Measurements from ENCODE around the gene FRMD5.

FRMD5 gene

DNA sequence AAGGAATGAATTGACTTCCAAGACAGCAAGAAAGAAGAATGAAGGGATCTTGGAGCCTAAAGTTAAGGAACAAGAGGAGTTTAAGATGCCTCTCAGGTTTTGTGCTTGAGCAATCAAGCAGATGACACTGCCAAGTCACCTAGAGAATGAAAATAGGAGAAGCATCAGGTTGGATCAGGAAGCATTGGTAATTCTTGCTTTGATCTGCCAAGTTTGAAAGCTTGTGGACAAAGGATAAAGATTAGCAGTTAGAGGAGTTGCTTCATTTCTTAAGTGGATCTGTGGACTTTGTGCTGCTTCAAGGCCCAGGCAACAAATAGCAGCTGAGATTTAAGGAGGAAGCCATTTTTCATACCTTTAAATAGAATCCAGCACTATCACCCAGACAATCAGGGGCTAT is 35.6 kb downstream of the FRMD5 start:
- Histone ChIP-seq H3K4me1 (ENCODE audit: control insufficient read depth, low read depth, low read length) (no peaks in the 10 kb centered on the region), H3K27ac (ENCODE audit: low read length) (no peak overlapping the region), H3K36me3 (ENCODE audit: control insufficient read depth, low read depth, low read length) (no peaks in the 10 kb centered on the region), H3K9me3 (ENCODE audit: control insufficient read depth, low read depth, low read length) (no peaks in the 10 kb centered on the region), H3K27me3 (ENCODE audit: control insufficient read depth, insufficient read depth, low read length) (no peaks in the 10 kb centered on the region), H3K4me3 (ENCODE audit: low read length) (no peak overlapping the region), H3K9ac (ENCODE audit: low read length) (no peak overlapping the region)

DNA sequence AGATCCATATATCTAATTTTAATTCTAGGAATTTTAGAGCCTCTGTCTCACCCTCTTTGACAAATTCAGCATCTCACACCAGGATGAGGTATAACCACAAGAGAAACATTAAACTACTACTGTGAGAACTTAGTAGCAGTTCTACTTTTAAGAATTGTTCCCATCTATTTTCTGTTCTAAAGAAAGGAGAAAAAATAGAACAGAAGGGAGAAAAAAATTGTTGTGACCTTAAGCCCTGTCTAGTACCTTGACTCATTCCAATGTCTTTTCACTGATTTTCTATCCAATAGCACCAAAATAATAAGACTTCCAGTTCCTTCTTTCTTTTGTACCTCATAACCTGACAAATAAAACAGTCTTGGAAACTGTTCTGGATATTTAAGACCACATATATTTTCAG is 37.0 kb downstream of the FRMD5 start:
- H3K27ac ChIP-seq (ENCODE audit: low read length), result no peak overlapping the region
- no peaks in the 10 kb centered on the region for H3K36me3 ChIP-seq (ENCODE audit: control insufficient read depth, low read depth, low read length)
- H3K4me3 ChIP-seq (ENCODE audit: low read length), result no peak overlapping the region
- H3K9me3 ChIP-seq (ENCODE audit: control insufficient read depth, low read depth, low read length), result no peaks in the 10 kb centered on the region
- H3K27me3 ChIP-seq (ENCODE audit: control insufficient read depth, insufficient read depth, low read length), result no peaks in the 10 kb centered on the region
- no peaks in the 10 kb centered on the region for H3K4me1 ChIP-seq (ENCODE audit: control insufficient read depth, low read depth, low read length)
- no peak overlapping the region for H3K9ac ChIP-seq (ENCODE audit: low read length)

DNA sequence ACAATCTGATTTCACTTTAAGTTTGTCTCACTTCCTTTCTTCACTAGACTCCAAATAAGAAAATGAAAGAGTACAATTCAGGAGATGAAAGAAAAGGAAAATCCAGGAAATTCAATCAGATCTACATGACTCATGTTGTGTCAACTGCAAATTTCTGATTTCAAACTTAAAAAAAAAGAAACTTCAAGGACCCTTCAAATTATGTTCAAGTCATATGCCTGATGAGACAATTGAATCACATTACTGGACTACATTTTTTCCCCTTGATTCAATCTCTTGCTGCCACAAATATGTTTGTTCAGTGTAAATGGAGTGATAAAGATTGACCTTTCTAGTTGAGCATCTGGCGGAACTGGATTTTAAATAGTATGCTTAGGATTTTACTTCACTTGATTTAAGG is 37.4 kb downstream of the FRMD5 start:
- Histone ChIP-seq H3K27ac (ENCODE audit: low read length) (no peak overlapping the region), H3K9ac (ENCODE audit: low read length) (no peak overlapping the region), H3K36me3 (ENCODE audit: control insufficient read depth, low read depth, low read length) (no peaks in the 10 kb centered on the region), H3K4me3 (ENCODE audit: low read length) (no peak overlapping the region), H3K4me1 (ENCODE audit: control insufficient read depth, low read depth, low read length) (no peaks in the 10 kb centered on the region), H3K9me3 (ENCODE audit: control insufficient read depth, low read depth, low read length) (no peaks in the 10 kb centered on the region), H3K27me3 (ENCODE audit: control insufficient read depth, insufficient read depth, low read length) (no peaks in the 10 kb centered on the region)

DNA sequence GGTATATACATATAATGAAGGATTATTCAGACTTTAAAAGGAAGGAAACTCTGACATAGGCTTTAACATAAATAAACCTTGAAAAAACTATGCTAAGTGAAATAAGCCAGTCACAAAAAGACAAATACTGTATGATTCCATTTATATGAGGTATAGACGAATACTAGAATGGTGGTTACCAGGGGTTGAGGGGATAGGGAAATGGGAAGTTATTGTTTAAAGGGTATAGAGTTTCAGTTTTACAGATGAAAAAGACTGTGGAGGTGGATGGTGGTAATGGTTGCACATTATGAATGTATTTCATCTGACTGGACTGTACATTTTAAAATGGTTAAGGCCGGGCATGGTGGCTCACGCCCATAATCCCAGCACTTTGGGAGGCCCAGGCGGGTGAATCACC is 41.7 kb downstream of the FRMD5 start:
- H3K27ac ChIP-seq (ENCODE audit: low read length), result no peak overlapping the region
- no peaks in the 10 kb centered on the region for H3K36me3 ChIP-seq (ENCODE audit: control insufficient read depth, low read depth, low read length)
- no peak overlapping the region for H3K9ac ChIP-seq (ENCODE audit: low read length)
- H3K4me3 ChIP-seq (ENCODE audit: low read length), result no peak overlapping the region
- no peaks in the 10 kb centered on the region for H3K27me3 ChIP-seq (ENCODE audit: control insufficient read depth, insufficient read depth, low read length)
- H3K9me3 ChIP-seq (ENCODE audit: control insufficient read depth, low read depth, low read length), result no peaks in the 10 kb centered on the region
- no peaks in the 10 kb centered on the region for H3K4me1 ChIP-seq (ENCODE audit: control insufficient read depth, low read depth, low read length)

DNA sequence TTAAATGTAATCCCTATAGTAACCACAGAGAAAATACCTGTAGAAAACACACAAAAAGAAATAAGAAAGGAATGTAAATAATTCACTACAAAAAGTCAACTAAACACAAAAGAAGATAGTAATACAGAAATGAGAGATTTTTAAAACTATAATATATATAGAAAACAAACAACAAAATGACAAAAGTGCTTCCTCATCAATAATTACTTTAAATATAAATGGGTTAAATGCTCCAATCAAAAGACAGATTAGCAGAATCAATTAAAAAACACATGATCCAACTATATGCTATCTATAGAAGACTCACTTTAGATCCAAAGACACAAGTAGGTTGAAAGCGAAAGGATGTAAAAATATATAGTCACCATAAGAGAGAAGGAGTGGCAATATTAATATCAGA is 45.8 kb downstream of the FRMD5 start:
- Histone ChIP-seq H3K27ac (ENCODE audit: low read length) (no peak overlapping the region), H3K36me3 (ENCODE audit: control insufficient read depth, low read depth, low read length) (no peaks in the 10 kb centered on the region), H3K9me3 (ENCODE audit: control insufficient read depth, low read depth, low read length) (no peaks in the 10 kb centered on the region), H3K27me3 (ENCODE audit: control insufficient read depth, insufficient read depth, low read length) (no peaks in the 10 kb centered on the region), H3K9ac (ENCODE audit: low read length) (no peak overlapping the region), H3K4me3 (ENCODE audit: low read length) (no peak overlapping the region), H3K4me1 (ENCODE audit: control insufficient read depth, low read depth, low read length) (no peaks in the 10 kb centered on the region)

- no peaks in the 10 kb centered on the region for H3K36me3 ChIP-seq (ENCODE audit: control insufficient read depth, low read depth, low read length)
- no peaks in the 10 kb centered on the region for H3K9me3 ChIP-seq (ENCODE audit: control insufficient read depth, low read depth, low read length)
- H3K27ac ChIP-seq (ENCODE audit: low read length), result no peak overlapping the region
- H3K4me3 ChIP-seq (ENCODE audit: low read length), result no peak overlapping the region
- H3K9ac ChIP-seq (ENCODE audit: low read length), result no peak overlapping the region
- H3K4me1 ChIP-seq (ENCODE audit: control insufficient read depth, low read depth, low read length), result no peaks in the 10 kb centered on the region
- H3K27me3 ChIP-seq (ENCODE audit: control insufficient read depth, insufficient read depth, low read length), result no peaks in the 10 kb centered on the region
Measured at GRCh38 chr15:44148580-44148979, 46.5 kb downstream of the FRMD5 start.

DNA sequence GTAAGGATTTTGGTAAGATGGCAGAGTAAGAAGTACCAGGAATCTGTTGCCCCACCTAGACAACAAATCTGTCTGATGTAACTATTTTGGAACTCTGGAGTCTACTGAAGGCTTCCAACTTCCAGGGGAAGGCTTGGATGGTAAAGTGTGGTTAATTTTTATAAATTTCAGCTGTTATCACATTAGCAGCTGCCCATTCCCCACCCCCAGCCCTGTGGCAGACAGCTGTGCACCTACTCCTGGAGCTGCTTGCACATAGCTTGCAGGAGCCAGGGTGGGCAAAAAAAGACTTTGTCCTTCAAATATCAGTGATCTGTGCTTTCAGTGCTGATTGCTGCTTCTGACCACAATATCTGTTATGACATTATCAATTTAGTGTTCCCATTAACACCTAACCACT is 47.4 kb downstream of the FRMD5 start:
- no peaks in the 10 kb centered on the region for H3K36me3 ChIP-seq (ENCODE audit: control insufficient read depth, low read depth, low read length)
- H3K27me3 ChIP-seq (ENCODE audit: control insufficient read depth, insufficient read depth, low read length), result no peaks in the 10 kb centered on the region
- H3K9ac ChIP-seq (ENCODE audit: low read length), result no peak overlapping the region
- H3K9me3 ChIP-seq (ENCODE audit: control insufficient read depth, low read depth, low read length), result no peaks in the 10 kb centered on the region
- no peak overlapping the region for H3K4me3 ChIP-seq (ENCODE audit: low read length)
- no peaks in the 10 kb centered on the region for H3K4me1 ChIP-seq (ENCODE audit: control insufficient read depth, low read depth, low read length)
- H3K27ac ChIP-seq (ENCODE audit: low read length), result no peak overlapping the region

GRCh38 chr15:44145495-44145894 is 49.6 kb downstream of the FRMD5 start:
- Histone ChIP-seq H3K27ac (ENCODE audit: low read length) (no peak overlapping the region), H3K27me3 (ENCODE audit: control insufficient read depth, insufficient read depth, low read length) (no peaks in the 10 kb centered on the region), H3K36me3 (ENCODE audit: control insufficient read depth, low read depth, low read length) (no peaks in the 10 kb centered on the region), H3K9ac (ENCODE audit: low read length) (no peak overlapping the region), H3K9me3 (ENCODE audit: control insufficient read depth, low read depth, low read length) (no peaks in the 10 kb centered on the region), H3K4me3 (ENCODE audit: low read length) (no peak overlapping the region), H3K4me1 (ENCODE audit: control insufficient read depth, low read depth, low read length) (no peaks in the 10 kb centered on the region)

DNA sequence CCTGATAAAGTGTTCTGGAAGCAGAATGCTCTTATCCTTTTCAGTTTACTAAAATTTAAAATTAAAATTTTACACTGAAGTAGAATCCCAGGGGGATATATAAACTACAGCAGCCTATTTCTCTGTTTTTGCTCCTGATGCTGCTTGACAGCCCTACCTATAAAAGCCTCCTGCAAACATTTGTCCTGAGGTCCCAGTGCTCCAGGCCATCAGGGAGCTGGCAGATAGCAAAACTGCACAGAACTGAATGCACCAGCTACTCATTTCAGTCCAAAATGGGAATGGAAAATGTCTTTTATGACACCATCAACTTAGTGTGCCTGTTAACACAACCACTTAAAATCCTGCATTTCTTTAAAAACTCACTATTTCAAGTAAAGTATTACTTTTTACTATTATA is 50.1 kb downstream of the FRMD5 start:
- Histone ChIP-seq H3K9me3 (ENCODE audit: control insufficient read depth, low read depth, low read length) (no peaks in the 10 kb centered on the region), H3K27me3 (ENCODE audit: control insufficient read depth, insufficient read depth, low read length) (no peaks in the 10 kb centered on the region), H3K9ac (ENCODE audit: low read length) (no peak overlapping the region), H3K36me3 (ENCODE audit: control insufficient read depth, low read depth, low read length) (no peaks in the 10 kb centered on the region), H3K27ac (ENCODE audit: low read length) (no peak overlapping the region), H3K4me3 (ENCODE audit: low read length) (no peak overlapping the region), H3K4me1 (ENCODE audit: control insufficient read depth, low read depth, low read length) (no peaks in the 10 kb centered on the region)

DNA sequence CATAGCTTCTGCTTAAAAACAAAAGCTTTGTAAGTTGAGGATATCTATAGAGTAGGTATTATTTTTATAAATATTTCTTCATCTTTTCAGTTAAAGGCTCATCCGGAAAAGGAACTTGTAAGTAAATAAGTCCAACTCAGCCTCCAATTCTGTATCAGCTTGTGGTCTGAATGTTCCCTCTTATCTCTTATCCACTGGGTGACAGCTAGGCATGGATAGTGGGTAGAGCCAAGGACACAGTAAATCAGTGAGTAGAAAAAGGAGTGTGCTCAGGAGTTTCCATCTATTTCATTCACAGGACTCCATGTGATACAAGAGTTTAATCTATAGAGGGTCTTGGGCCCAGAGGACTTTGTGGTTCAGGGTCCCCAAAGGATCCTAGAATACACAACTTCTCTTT is 50.9 kb downstream of the FRMD5 start:
- Histone ChIP-seq H3K27ac (ENCODE audit: low read length) (no peak overlapping the region), H3K4me3 (ENCODE audit: low read length) (no peak overlapping the region), H3K27me3 (ENCODE audit: control insufficient read depth, insufficient read depth, low read length) (no peaks in the 10 kb centered on the region), H3K9me3 (ENCODE audit: control insufficient read depth, low read depth, low read length) (no peaks in the 10 kb centered on the region), H3K4me1 (ENCODE audit: control insufficient read depth, low read depth, low read length) (no peaks in the 10 kb centered on the region), H3K36me3 (ENCODE audit: control insufficient read depth, low read depth, low read length) (no peaks in the 10 kb centered on the region), H3K9ac (ENCODE audit: low read length) (no peak overlapping the region)

- no peak overlapping the region for H3K9ac ChIP-seq (ENCODE audit: low read length)
- H3K4me1 ChIP-seq (ENCODE audit: control insufficient read depth, low read depth, low read length), result no peaks in the 10 kb centered on the region
- H3K36me3 ChIP-seq (ENCODE audit: control insufficient read depth, low read depth, low read length), result no peaks in the 10 kb centered on the region
- no peak overlapping the region for H3K27ac ChIP-seq (ENCODE audit: low read length)
- no peak overlapping the region for H3K4me3 ChIP-seq (ENCODE audit: low read length)
- H3K27me3 ChIP-seq (ENCODE audit: control insufficient read depth, insufficient read depth, low read length), result no peaks in the 10 kb centered on the region
- H3K9me3 ChIP-seq (ENCODE audit: control insufficient read depth, low read depth, low read length), result no peaks in the 10 kb centered on the region
Measured at GRCh38 chr15:44137750-44138149, 57.3 kb downstream of the FRMD5 start.

DNA sequence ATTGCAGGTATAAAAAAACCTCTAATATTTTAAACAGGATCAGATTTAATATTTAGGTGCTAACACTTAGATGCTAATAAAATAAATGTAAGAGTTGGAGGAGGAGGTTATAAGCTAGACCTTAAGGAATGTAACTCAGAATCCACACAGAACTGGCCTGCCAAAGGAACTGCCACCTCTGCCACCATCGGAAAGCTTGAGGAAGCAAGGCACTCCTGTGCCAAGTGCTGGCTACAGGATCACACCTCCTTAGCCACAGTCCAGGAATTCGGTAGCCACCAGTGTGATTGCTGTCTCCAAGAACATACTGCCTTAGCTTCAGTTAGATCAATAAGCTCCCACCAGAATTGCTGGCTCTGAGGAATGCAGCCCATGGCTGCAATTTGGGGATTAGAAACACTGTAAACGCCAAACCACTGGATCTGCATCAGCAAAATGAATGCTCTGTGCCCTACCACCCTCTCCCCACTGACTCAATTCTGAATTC is 58.0 kb downstream of the FRMD5 start:
- Histone ChIP-seq H3K36me3 (ENCODE audit: control insufficient read depth, low read depth, low read length) (no peaks in the 10 kb centered on the region), H3K4me3 (ENCODE audit: low read length) (no peak overlapping the region), H3K9ac (ENCODE audit: low read length) (no peak overlapping the region), H3K9me3 (ENCODE audit: control insufficient read depth, low read depth, low read length) (no peaks in the 10 kb centered on the region), H3K27me3 (ENCODE audit: control insufficient read depth, insufficient read depth, low read length) (no peaks in the 10 kb centered on the region), H3K27ac (ENCODE audit: low read length) (no peak overlapping the region), H3K4me1 (ENCODE audit: control insufficient read depth, low read depth, low read length) (no peaks in the 10 kb centered on the region)
